IPS-20b (cell line): ENCODE results near the gene HOXA6.
A peak's percentile ranks its signal among the peaks of the same experiment; 100 is the strongest.

Experiments
- H3K27ac ChIP-seq: one replicate; pipeline ENCODE4 v1.5.1; 2013; ENCODE audit warnings: low read length
- H3K27me3 ChIP-seq: 2 replicates; pipeline ENCODE4 v1.6.1; 2013; ENCODE audit warnings: mild to moderate bottlenecking, low read length, inconsistent platforms; ENCODE audit not compliant: insufficient read depth
- H3K36me3 ChIP-seq: 2 replicates; pipeline ENCODE4 v1.6.1; 2013; ENCODE audit warnings: low read depth, mild to moderate bottlenecking, inconsistent platforms, low read length, moderate library complexity; ENCODE audit not compliant: insufficient read depth
- H3K4me1 ChIP-seq: 2 replicates; pipeline ENCODE4 v1.6.1; 2013; ENCODE audit warnings: mild to moderate bottlenecking, control low read depth, inconsistent platforms, low read length, moderate library complexity; ENCODE audit not compliant: insufficient read depth
- H3K4me3 ChIP-seq: 2 replicates; pipeline ENCODE4 v1.5.1; 2013; ENCODE audit warnings: mild to moderate bottlenecking, low read length, inconsistent platforms
- H3K9ac ChIP-seq: 2 replicates; pipeline ENCODE4 v1.6.1; 2013; ENCODE audit warnings: low read depth, mild to moderate bottlenecking, inconsistent platforms, low read length, moderate library complexity
- H3K9me3 ChIP-seq: 2 replicates; pipeline ENCODE4 v1.6.1; 2013; ENCODE audit warnings: mild to moderate bottlenecking, low read depth, low read length, inconsistent platforms; ENCODE audit not compliant: insufficient read depth

The HOXA6 gene

GRCh38 chr7:27132978-27133377 lies 14.6 kb downstream of the HOXA6 start:
- no peak overlapping the region for H3K9ac ChIP-seq
- no peaks in the 10 kb centered on the region for H3K4me1 ChIP-seq
- H3K4me3 ChIP-seq = no peak overlapping the region
- no peaks in the 10 kb centered on the region for H3K36me3 ChIP-seq
- peaks cover 8% of the 10 kb centered on the region; the same call in 1 of the 2 replicates for H3K9me3 ChIP-seq
- no peak overlapping the region for H3K27ac ChIP-seq
- H3K27me3 ChIP-seq = peaks cover 100% of the 10 kb centered on the region

- peaks cover 8% of the 10 kb centered on the region; the same call in 1 of the 2 replicates for H3K9me3 ChIP-seq
- peaks cover 100% of the 10 kb centered on the region for H3K27me3 ChIP-seq
- no peaks in the 10 kb centered on the region for H3K4me1 ChIP-seq
- no peak overlapping the region for H3K27ac ChIP-seq
- no peaks in the 10 kb centered on the region for H3K36me3 ChIP-seq
- no peak overlapping the region for H3K9ac ChIP-seq
- no peak overlapping the region for H3K4me3 ChIP-seq
These were observed 15.4 kb downstream of the HOXA6 start for GRCh38 chr7:27132214-27132613.

- Histone ChIP-seq H3K4me1 (no peaks in the 10 kb centered on the region), H3K9ac (no peak overlapping the region), H3K27ac (no peak overlapping the region), H3K4me3 (peak overlapping the region; percentile 57; the same call in 1 of the 2 replicates), H3K27me3 (peaks cover 100% of the 10 kb centered on the region), H3K9me3 (peaks cover 8% of the 10 kb centered on the region; the same call in 1 of the 2 replicates), H3K36me3 (no peaks in the 10 kb centered on the region)
These were observed 16.2 kb downstream of the HOXA6 start for GRCh38 chr7:27131390-27131819.

- Histone ChIP-seq H3K36me3 (no peaks in the 10 kb centered on the region), H3K27me3 (peaks cover 100% of the 10 kb centered on the region), H3K4me3 (peak within 1 kb of the TSS; percentile 57), H3K9ac (no peak within 1 kb of the TSS), H3K4me1 (no peaks in the 10 kb centered on the region), H3K9me3 (peaks cover 8% of the 10 kb centered on the region; the same call in 1 of the 2 replicates), H3K27ac (no peak within 1 kb of the TSS)
These were observed 16.8 kb downstream of the HOXA6 start, which contains the start of gene HOXA4 for GRCh38 chr7:27130540-27131389. HOXA4 (minus strand) TSS chr7:27130757; CDS start chr7:27130733, 24 bp downstream.

- Histone ChIP-seq H3K4me1 (no peaks in the 10 kb centered on the region), H3K4me3 (no peak overlapping the region), H3K36me3 (no peaks in the 10 kb centered on the region), H3K27ac (no peak overlapping the region), H3K9ac (no peak overlapping the region), H3K9me3 (peaks cover 10% of the 10 kb centered on the region; the same call in 1 of the 2 replicates), H3K27me3 (peaks cover 100% of the 10 kb centered on the region)
These were observed 17.6 kb downstream of the HOXA6 start for GRCh38 chr7:27129729-27130539.

- Histone ChIP-seq H3K4me1 (no peaks in the 10 kb centered on the region), H3K4me3 (no peak overlapping the region), H3K9ac (no peak overlapping the region), H3K36me3 (no peaks in the 10 kb centered on the region), H3K9me3 (peaks cover 18% of the 10 kb centered on the region; the same call in 1 of the 2 replicates), H3K27ac (no peak overlapping the region), H3K27me3 (peaks cover 100% of the 10 kb centered on the region)
These were observed 18.5 kb downstream of the HOXA6 start for GRCh38 chr7:27128776-27129728.

GRCh38 chr7:27128034-27128433 lies 19.5 kb downstream of the HOXA6 start:
- no peaks in the 10 kb centered on the region for H3K36me3 ChIP-seq
- H3K27me3 ChIP-seq = peaks cover 100% of the 10 kb centered on the region
- H3K4me3 ChIP-seq = no peak overlapping the region
- peaks cover 25% of the 10 kb centered on the region; the same call in 1 of the 2 replicates for H3K9me3 ChIP-seq
- no peak overlapping the region for H3K27ac ChIP-seq
- H3K4me1 ChIP-seq = no peaks in the 10 kb centered on the region
- no peak overlapping the region for H3K9ac ChIP-seq

- H3K27ac ChIP-seq = no peak overlapping the region
- peaks cover 25% of the 10 kb centered on the region; the same call in 1 of the 2 replicates for H3K9me3 ChIP-seq
- H3K4me1 ChIP-seq = no peaks in the 10 kb centered on the region
- H3K4me3 ChIP-seq = no peak overlapping the region
- peaks cover 100% of the 10 kb centered on the region for H3K27me3 ChIP-seq
- no peak overlapping the region for H3K9ac ChIP-seq
- H3K36me3 ChIP-seq = no peaks in the 10 kb centered on the region
These were observed 20.8 kb downstream of the HOXA6 start for GRCh38 chr7:27126596-27127327.

GRCh38 chr7:27125986-27126394 lies 21.6 kb downstream of the HOXA6 start:
- H3K9me3 ChIP-seq = peaks cover 25% of the 10 kb centered on the region; the same call in 1 of the 2 replicates
- H3K27me3 ChIP-seq = peaks cover 100% of the 10 kb centered on the region
- H3K4me1 ChIP-seq = no peaks in the 10 kb centered on the region
- H3K9ac ChIP-seq = no peak overlapping the region
- H3K4me3 ChIP-seq = no peak overlapping the region
- no peak overlapping the region for H3K27ac ChIP-seq
- no peaks in the 10 kb centered on the region for H3K36me3 ChIP-seq

GRCh38 chr7:27124902-27125689 lies 22.5 kb downstream of the HOXA6 start:
- Histone ChIP-seq H3K27me3 (peaks cover 100% of the 10 kb centered on the region), H3K4me3 (no peak overlapping the region), H3K9me3 (peaks cover 25% of the 10 kb centered on the region; the same call in 1 of the 2 replicates), H3K27ac (no peak overlapping the region), H3K9ac (no peak overlapping the region), H3K36me3 (no peaks in the 10 kb centered on the region), H3K4me1 (no peaks in the 10 kb centered on the region)
